ENCODE data around the gene SMTNL2.
"Not testable (repeated sequence)": the region's sequence is repeated elsewhere in the genome, so short reads cannot be mapped to it uniquely, and the experiment has no call there.

SMTNL2 gene

GRCh38 chr17:4634976-4635375, 50.6 kb downstream of the SMTNL2 start:
- no peak for DNase-seq (ENCODE audit: low read depth in 2 of 2)

DNA sequence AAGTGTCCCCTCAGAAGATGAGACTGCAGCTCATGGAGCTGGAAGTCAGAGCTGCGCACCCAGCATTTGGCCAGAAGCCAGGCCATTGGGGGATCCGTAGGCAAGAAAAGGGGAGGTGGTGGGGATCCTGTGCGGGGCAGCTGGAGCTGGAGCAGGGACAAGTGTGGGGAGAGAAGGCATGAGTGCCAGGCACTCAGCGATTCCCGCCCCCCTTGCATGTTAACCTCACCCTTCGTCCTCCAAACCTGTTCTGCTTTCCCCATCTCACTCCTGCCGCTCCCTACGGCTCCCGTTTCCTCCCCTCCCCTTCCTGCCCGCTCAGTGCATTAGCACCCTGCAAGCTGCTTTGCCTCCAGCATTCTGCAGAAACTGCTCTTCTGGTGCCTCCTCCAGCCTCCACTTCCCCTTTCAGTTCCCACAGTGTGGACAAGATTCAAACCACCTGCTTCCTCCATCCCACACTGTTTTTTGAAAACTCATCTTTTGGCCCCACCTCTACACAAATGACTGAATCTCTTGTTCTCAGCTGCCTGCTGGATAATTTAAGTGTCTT, 51.6 kb downstream of the SMTNL2 start:
- DNase-seq (ENCODE audit: low read depth in 2 of 2), result no peak

DNA sequence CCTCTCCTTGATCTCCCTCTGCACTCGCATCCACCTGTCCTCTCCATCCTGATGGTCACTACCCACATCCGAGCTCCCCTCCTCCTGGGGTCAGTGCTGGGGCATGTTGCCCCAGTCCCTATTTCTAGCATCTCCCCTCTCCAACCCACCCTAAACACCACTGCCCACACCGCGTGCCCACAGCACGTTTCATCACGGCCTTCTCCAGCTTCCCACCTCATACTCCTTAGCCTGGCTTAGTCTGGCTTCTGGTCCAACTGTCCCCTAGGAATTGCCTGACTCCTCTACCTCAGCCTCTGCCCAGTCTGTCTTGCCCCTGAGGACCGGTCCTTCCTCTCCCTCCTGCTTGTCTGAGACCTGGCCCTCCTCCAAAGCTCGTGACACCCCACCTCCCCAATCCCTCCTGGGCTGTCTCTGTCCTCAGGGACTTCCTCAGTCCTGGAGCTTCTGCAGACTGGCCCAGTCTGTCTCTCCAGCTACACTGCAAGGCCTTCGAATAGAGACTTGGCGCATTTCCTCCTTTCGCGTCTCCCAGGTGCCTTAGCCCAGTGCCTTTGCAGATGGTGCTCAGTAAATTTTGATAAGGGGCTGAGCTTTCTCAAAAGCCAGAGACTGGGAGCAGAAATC, 52.3 kb downstream of the SMTNL2 start:
- no peak for DNase-seq (ENCODE audit: low read depth in 2 of 2)

DNA sequence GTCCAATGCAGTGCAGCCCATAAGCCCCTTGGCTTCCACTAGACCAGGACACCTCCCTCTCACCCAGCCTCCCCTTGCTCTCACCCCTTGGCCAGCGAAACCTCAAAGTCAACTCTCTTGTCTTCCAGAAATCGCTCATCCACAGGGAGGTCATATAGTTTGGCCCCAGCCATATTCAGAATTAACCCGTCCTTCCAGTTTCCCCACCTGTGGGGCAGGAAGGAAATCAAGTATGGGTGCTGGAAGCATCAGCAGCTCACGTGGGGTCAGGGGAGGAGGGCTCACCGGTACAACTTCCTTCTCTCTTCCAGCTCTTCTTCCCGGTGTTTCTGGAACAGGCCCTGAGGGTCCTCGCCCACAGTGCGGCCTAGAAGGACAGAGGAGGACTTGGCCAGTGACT, 54.4 kb downstream of the SMTNL2 start:
- not testable (repeated sequence) for DNase-seq (ENCODE audit: low read depth in 2 of 2)

DNA sequence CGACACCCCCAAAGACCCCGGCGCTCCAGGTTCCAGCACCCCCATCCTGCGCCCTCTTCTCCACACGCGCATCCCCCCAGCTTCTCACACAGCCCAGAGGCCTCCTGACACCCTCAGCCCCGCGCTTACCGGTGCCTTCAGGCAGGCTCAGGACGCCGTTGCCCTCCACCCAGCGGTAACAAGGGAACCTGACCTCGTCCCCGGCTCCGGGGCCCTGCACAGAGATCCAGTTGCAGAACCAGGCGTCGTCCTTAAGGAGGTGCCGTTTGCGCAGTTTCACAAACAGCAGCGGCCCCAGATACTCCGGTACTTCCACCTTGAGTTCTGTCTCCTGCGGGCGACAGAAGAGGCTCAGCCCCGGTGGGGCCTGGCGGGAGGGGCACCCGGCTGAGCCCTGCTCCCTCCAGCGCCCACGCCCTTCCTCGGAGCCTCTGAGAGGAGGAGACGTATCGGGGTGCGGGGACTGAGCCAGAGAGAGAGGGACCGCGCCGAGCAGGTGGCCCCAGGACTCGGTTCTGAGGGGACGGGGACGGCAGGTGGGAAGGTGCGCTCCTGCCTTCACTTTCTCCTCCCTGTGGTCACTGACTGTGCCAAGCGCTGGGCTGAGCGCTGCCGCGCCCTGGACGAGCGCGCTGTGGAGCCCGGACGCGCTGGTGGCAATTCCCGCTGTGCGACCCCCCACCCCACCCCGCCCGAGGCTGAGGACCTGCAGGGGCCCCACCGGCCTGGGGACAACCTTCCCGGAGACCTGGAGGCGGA, 55.2 kb downstream of the SMTNL2 start:
- not testable (repeated sequence) for DNase-seq (ENCODE audit: low read depth in 2 of 2)

- not testable (repeated sequence) for DNase-seq (ENCODE audit: low read depth in 2 of 2)
Measured at GRCh38 chr17:4640569-4641188, 56.4 kb downstream of the SMTNL2 start.

- DNase-seq (ENCODE audit: low read depth in 2 of 2), result no peak
Measured at GRCh38 chr17:4641297-4642195, 57.2 kb downstream of the SMTNL2 start, which contains the start of gene ALOX15. Gene ALOX15, minus strand, starts transcription at chr17:4641678. Its CDS starts 27 bp downstream, at chr17:4641651.

DNA sequence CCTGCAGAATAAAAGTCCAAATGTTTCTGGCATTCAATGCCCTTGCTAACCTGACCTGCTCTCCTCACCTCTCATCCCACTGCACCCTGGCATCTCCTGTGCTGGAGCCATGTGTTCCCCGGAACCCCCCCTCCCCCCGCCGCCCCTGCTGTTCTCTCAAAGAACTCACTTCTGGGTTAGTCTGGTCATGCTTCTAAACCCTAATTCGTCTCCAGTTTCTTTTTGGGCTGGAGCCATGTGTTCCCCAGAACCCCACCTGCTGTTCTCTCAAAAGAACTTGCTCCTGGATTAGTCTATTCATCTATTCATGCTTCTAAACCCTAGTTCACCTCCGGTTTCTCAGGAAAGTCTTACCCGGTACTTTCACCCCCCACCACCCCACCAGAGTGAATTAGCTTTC, 58.0 kb downstream of the SMTNL2 start:
- no peak for DNase-seq (ENCODE audit: low read depth in 2 of 2)

DNA sequence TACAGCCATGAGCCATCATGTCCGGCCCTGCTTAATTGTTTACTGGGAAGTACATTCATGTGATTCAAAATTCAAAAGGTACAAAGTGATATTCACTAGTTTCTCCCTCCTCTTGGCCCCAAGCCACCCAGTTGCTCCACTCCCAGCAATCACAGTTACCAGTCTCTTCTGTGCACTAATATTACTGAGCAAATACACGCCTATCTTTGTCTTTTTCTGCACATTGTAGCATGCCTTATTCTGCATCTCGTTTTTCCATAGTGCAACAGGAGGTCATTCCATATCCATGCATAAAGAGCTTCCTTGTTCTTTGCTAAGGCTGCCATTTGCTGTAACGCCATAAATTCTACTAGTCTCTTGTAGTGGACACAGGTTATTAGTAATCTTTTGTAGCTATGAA, 59.3 kb downstream of the SMTNL2 start:
- DNase-seq (ENCODE audit: low read depth in 2 of 2), result no peak

- DNase-seq (ENCODE audit: low read depth in 2 of 2), result no peak
Measured at GRCh38 chr17:4645642-4646041, 61.3 kb downstream of the SMTNL2 start.

DNA sequence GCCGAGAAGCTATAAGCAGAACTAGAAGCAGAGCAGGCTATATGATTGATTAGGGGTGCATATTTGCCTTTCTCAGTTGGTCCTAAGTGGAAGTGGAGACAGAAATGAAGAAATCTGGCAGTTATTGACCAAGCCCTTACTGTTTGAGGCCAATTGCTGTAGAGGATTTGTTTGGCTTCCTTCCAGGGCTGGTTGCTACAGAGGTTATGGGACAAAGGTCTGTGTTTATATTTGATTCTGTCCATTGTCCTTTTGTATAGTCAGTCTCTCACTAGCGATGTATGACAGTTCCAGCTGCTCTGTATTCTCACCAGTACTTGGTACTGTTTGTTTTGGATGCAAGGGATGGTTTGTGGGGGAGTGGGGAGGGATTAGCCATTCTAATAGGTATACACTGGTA, 64.4 kb downstream of the SMTNL2 start:
- no peak for DNase-seq (ENCODE audit: low read depth in 2 of 2)

DNA sequence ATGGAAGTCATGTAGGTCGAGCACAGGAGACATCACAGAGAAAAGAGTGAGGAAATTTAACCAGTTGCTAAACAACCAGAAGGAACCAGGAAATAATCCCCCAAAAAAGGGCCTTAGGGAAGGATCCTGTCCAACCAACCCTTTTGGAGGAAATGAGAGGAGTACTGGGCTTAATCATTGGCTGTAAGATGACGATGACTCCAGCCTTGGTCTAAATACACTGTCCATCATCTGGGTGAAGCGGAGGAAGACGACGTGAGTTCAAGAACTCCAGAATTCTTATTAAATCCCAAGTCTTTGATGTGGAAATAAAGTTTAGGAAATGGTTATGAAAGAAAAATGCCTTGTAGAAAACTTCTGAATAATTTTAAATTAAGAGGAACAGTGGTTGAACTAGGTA, 68.7 kb downstream of the SMTNL2 start:
- no peak for DNase-seq (ENCODE audit: low read depth in 2 of 2)

GRCh38 chr17:4655933-4656332, 71.6 kb downstream of the SMTNL2 start:
- DNase-seq (ENCODE audit: low read depth in 2 of 2), result not testable (repeated sequence)

DNA sequence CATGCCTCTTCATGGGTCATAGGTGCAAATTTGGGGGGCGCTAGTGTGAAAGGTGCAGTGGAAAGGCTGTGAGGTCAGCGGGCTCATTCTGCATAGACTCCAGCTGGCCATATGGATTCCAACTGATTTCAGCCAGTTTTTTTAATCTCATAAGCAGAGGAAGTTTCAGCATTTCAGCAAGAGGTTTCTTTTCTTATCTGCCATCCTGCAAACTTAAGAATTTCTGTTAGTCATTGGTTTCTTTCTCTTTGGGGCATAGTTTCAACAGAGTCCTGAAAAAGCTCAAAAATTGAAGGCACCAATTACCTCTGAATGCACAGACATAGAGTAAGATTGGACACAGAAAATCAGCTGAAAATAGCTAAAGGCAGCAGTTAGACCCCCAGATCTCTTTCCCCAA, 73.3 kb downstream of the SMTNL2 start:
- DNase-seq (ENCODE audit: low read depth in 2 of 2), result no peak
